ENCODE results near the gene PLXNA2. TPM values are rescaled to one million over a fixed set of nuclear protein-coding genes. Genes with fewer than 3 reads are reported as not detected.
A peak's percentile ranks its signal among the peaks of the same experiment; 100 is the strongest.

Gene PLXNA2
- total RNA-seq, 1 donor from 2014 or later = 12.0 TPM

- no peak for DNase-seq (ENCODE audit: low spot score)
These were observed 125.2 kb downstream of the PLXNA2 start for GRCh38 chr1:208118841-208119606.

DNA sequence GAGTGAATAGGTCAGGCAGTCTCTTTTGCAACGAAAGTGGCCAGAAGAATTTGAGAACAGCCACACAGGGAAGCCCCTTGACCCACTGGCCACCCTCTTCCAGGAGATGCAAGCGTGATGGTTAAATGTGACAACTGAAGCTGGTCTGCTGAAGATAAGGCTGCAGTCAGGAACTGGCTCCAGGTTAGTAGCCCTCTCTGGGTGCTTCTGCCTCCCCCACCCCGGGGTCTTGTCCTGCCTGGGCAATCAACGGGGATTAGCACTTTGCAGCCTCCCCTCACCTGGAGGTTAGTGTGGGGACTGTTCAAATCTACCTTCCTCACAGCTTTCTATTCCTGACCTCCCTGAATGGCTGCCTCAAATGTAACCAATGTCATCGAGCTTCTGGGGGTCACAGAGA, 125.9 kb downstream of the PLXNA2 start:
- DNase-seq (ENCODE audit: low spot score) = no peak

GRCh38 chr1:208117826-208118225, 126.4 kb downstream of the PLXNA2 start:
- no peak for DNase-seq (ENCODE audit: low spot score)

GRCh38 chr1:208117409-208117808, 126.8 kb downstream of the PLXNA2 start:
- no peak for DNase-seq (ENCODE audit: low spot score)

- no peak for DNase-seq (ENCODE audit: low spot score)
These were observed 128.1 kb downstream of the PLXNA2 start for GRCh38 chr1:208115924-208116640.

- peak; percentile 75 for DNase-seq (ENCODE audit: low spot score)
These were observed 131.2 kb downstream of the PLXNA2 start for GRCh38 chr1:208113011-208113410.

- no peak for DNase-seq (ENCODE audit: low spot score)
These were observed 131.8 kb downstream of the PLXNA2 start for GRCh38 chr1:208112401-208112800.

GRCh38 chr1:208111646-208112190, 132.5 kb downstream of the PLXNA2 start:
- DNase-seq (ENCODE audit: low spot score) = no peak

DNA sequence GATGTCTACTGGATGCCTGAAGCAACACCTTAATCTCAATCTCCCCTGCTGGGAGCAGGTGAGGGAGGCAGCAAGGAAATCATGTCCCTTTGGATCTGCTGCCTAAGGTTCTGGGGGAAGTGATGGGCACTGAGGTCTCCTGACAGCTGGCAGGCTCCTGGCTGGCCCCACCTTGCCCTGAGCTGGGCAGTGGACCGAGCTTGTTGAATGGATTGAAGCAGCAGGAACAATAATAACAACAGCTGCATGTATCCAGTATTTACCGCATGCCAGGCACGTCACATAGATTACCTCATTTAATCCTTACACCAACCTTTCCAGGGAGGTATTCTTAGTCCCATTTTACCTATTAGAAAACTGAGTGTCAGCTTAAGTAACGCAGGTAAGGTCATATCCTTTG, 133.9 kb downstream of the PLXNA2 start:
- no peak for DNase-seq (ENCODE audit: low spot score)

DNA sequence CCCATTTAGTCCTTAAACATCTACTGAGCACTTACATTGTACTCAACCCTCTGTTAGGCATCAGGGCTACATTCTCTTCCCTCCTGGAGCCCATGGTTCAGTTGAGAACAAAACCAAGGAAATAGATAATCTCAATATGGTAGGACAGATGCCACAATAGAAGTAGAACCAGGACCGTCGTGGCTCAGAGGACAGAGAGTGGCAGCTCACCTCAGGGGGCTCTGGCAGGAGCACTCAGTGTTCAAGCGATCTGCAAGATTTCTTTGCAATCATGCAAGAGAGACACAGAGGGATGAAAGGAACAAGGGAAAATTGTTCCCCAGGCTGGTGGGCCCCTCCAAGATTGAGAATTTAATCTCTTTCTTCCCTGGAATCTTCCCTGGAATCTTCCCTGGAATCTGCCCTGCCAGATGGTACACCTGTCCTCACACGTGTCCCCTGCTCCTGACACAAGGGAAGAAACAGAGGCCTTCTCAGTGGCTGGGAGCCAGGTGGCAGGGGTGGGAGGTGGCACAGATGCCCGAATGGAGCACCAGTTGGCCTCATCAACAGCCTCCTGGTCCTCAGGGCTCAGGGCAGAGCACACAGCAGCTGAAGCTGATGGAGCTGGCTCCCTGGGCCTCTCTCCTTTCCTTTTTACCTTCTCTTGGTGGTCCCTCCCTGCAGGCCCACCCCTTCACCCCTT, 135.4 kb downstream of the PLXNA2 start:
- no peak for DNase-seq (ENCODE audit: low spot score)

DNA sequence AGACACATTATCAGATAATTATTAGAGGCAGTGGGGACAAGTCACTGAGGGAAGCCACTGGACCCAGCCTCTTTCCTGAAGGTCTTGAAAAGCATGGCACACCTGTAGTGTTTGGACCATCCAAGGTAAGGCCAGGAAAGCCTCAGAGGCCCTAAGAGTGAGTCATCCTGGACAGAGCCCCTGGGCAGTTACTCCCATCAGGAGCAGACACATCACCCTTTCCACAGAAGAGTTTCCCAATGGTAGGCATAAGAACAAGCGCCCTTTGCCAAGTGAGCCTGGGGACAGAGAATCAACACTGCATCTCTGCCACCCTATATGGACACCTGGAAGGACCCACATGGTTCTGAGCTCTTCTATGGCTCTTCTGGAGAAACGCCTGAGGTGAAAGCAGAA, 136.0 kb downstream of the PLXNA2 start:
- DNase-seq (ENCODE audit: low spot score) = no peak

- no peak for DNase-seq (ENCODE audit: low spot score)
These were observed 136.6 kb downstream of the PLXNA2 start for GRCh38 chr1:208107425-208108212.

- DNase-seq (ENCODE audit: low spot score) = no peak
These were observed 138.0 kb downstream of the PLXNA2 start for GRCh38 chr1:208106218-208106617.

DNA sequence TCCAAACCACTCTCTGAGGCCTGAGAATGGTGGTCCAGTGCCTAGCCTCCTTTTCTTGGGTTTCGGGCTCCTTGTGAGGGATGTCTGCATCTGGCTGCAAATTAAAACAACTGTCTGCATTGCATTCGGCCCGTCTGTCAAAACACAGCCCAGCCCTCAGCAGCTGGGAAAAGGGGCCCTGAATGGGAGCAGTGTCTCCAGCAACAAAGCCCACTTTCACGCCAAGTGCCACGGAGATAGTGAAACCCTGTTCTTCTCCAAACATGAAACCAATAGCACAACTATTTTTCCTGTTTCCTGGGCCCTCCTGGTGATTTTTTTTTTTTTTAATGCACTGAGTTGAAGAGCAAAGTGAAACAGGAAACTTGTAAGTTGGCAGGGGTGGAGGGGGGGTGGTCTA, 138.4 kb downstream of the PLXNA2 start:
- no peak for DNase-seq (ENCODE audit: low spot score)

DNA sequence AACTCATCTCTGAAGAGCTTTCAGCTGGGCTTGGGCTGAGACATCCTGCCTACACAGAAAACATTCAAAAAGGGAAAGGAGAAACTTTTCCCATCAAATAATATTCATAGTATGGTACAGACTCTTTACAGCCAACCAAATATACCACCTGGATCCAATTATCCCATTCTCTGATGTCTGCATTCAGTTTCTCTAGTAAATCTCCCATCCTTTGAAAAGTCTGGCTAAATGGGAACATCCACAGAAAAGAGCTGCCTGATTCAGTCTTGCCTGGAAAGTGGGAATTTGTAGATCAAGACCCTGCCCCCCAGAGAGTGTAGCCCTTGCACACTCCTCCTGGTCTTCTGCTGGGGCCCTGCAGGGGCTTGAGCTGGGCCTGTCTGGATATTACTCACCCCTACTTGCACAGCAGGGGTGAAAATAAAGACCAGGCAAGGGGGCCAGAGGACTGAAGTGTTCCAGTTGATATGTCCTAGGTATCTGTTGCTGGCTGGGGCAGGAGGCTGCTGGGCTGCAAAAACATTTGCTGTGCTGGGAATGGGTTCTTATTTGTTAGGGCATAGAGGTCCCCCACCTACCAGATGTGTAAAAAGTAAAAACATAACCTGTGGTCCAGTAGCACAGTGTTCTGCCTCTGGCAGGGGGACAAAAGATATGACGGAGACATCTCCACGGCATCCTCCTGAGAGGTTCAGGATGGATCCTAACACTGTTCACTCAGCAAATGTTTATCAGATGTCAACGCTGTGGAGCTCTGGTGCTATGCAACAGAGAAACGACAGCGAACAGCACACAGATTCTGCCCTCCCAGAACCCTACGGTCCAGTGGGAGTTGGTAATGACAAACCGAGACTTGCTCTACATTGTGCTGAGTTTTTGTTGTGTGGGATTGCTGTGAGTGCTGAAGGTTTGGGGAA, 140.3 kb downstream of the PLXNA2 start:
- no peak for DNase-seq (ENCODE audit: low spot score)

DNA sequence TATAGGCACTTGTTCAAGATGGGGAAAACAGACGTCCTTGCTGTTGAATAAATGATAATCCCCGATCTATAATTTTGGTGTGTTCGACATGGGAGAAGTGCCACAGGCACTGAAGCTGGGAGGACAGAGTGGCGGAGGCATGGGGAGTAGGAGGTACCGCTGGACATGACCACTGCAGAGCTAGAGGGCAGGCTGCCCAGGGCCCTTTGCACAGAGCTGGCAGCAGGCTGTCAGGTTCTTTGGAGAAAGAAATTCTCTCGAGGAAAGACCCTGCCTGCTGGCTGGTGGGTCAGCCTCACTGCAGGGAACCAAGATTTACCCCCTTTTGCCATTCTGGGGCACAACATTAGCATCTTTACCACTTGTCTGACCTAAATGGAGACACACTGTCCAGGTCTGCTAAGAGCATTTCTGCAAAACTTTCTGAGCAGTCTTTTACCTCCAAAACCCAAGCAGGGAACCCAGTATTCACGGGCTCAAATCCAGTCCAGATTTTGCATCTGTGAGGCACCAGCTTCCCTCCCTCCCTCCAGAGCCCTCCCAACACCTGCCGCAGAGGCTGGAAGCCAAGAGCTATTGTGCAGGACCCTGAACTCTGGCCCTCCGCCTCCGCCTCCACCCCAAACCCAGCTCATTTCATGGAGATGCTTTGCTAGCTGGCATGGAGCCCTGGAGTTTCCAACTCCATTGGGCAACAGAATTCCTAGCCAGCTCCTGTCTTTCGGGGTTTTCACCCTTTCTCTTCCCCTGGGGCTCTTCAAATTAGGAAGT, 142.3 kb downstream of the PLXNA2 start:
- no peak for DNase-seq (ENCODE audit: low spot score)

- peak; percentile 89 for DNase-seq (ENCODE audit: low spot score)
These were observed 143.3 kb downstream of the PLXNA2 start for GRCh38 chr1:208100906-208101305.

DNA sequence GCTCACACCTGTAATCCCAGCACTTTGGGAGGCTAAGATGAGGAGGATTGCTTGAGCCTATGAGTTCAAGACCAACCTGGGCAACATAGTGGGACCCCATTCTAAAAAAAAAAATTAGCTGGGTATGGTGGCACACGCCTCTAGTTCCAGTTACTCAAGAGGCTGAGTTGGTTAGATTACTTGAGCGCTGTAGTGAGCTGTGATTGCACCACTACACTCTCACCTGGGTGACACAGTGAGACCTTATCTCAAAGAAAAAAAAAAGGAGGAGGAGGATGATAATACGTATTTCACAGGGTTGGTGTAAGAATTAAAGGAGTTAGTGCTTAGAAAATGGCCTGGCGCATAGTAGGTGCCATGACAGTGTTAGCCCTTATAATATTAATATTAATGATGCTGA, 144.1 kb downstream of the PLXNA2 start:
- DNase-seq (ENCODE audit: low spot score) = no peak

DNA sequence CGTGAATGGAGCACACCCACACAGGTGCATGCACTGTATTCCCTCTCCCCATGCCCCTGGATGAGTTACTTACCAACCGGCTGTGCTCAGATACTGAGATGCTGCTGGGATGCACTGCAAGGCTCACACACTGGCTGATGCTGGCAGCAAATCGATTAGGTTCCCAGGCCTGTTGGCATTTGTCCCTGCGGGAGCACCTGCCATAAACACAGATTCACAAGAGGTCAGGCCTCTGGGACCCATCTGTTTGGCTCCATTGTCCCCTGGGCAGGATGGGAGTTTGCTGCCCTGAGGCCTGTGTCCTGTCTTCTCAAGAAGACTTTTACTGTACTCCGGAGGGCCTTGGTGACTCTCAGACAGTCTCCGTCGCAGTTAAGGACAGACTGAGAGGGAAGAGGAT, 145.4 kb downstream of the PLXNA2 start:
- no peak for DNase-seq (ENCODE audit: low spot score)
